NT2/D1 (cell line): ENCODE measurements around the gene B2M.
"Not testable (repeated sequence)": the region's sequence is repeated elsewhere in the genome, so short reads cannot be mapped to it uniquely, and the experiment has no call there.

Experiments
- SUZ12 ChIP-seq: IDR thresholded peaks from 2 replicates; pipeline ENCODE4 v1.6.1; 2011; ENCODE audit not compliant: insufficient read length, insufficient read depth; ENCODE audit errors: extremely low read depth
- YY1 ChIP-seq: IDR thresholded peaks from 2 replicates; pipeline ENCODE4 v1.6.1; 2011; ENCODE audit not compliant: insufficient read length, insufficient read depth
- ZNF274 ChIP-seq: IDR thresholded peaks from 2 replicates; pipeline ENCODE4 v1.6.1; 2011; ENCODE audit warnings: mild to moderate bottlenecking, low read depth, low read length

- TF ChIP-seq SUZ12, YY1, ZNF274: not testable (repeated sequence)
These were observed 32.1 kb downstream of the B2M start for GRCh38 chr15:44743454-44743853.
